Fibroblast of mammary gland (primary cell): ENCODE results near the gene TBC1D2.

Experiments
- DNase-seq: peaks from one replicate; pipeline ENCODE4 v3.0.0-alpha.2; 2010; ENCODE audit warnings: low read depth
- H3K4me3 ChIP-seq: 2 replicates; pipeline ENCODE4 v1.5.1; 2011; ENCODE audit warnings: low read depth, mild to moderate bottlenecking, low read length, moderate library complexity; ENCODE audit not compliant: control insufficient read depth
- CTCF ChIP-seq: conservative IDR thresholded peaks from 2 replicates; pipeline ENCODE4 v1.5.1; 2011; ENCODE audit warnings: low read depth, low read length, inconsistent platforms; ENCODE audit not compliant: control insufficient read depth, insufficient read depth

The TBC1D2 gene

GRCh38 chr9:98189412-98189811, 66.0 kb downstream of the TBC1D2 start:
- no peak overlapping the region for H3K4me3 ChIP-seq
- DNase-seq, result no peak
- TF ChIP-seq CTCF, result no peak

- no peak for DNase-seq
- no peak overlapping the region for H3K4me3 ChIP-seq
- TF ChIP-seq CTCF, result no peak
Observed at GRCh38 chr9:98187926-98188325, 67.5 kb downstream of the TBC1D2 start.

GRCh38 chr9:98186236-98186635, 69.2 kb downstream of the TBC1D2 start:
- no peak overlapping the region for H3K4me3 ChIP-seq
- no peak for TF ChIP-seq CTCF
- no peak for DNase-seq

- H3K4me3 ChIP-seq, result no peak overlapping the region
- DNase-seq, result peak; percentile 24
- TF ChIP-seq CTCF, result no peak
Observed at GRCh38 chr9:98185611-98186171, 69.8 kb downstream of the TBC1D2 start.

- no peak for TF ChIP-seq CTCF
- no peak overlapping the region for H3K4me3 ChIP-seq
- peak; percentile 27 for DNase-seq
Observed at GRCh38 chr9:98185021-98185567, 70.4 kb downstream of the TBC1D2 start.

- DNase-seq, result no peak
- no peak overlapping the region for H3K4me3 ChIP-seq
- no peak for TF ChIP-seq CTCF
Observed at GRCh38 chr9:98184326-98184725, 71.1 kb downstream of the TBC1D2 start.

- no peak for TF ChIP-seq CTCF
- no peak for DNase-seq
- H3K4me3 ChIP-seq, result no peak overlapping the region
Observed at GRCh38 chr9:98182889-98183599, 72.4 kb downstream of the TBC1D2 start.
